Stromal cell of bone marrow (primary cell): ENCODE measurements around the gene ACSS2.

Experiments used
- DNase-seq: peaks from one replicate; pipeline ENCODE4 v3.0.0-alpha.2; 2012; ENCODE audit warnings: low read depth

Gene ACSS2

DNA sequence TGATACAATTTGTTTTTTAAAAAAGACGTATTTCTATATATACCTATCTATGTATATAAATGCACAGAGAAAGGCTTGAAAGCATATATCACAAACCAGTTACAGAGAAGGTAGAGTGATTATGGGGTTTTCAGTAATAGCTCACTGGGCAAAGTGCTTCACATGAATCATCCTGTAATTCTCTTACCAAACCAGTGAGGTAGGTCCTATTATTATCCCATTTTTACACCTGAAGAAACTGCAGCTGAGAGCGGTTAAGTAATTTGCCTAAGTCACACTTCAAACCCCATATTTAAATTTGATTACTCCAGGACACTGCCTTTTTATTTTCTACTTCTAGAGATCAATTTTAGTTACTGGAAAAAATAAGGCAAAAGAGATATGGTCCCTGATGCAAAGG lies 74.8 kb downstream of the ACSS2 start:
- DNase-seq = no peak

DNA sequence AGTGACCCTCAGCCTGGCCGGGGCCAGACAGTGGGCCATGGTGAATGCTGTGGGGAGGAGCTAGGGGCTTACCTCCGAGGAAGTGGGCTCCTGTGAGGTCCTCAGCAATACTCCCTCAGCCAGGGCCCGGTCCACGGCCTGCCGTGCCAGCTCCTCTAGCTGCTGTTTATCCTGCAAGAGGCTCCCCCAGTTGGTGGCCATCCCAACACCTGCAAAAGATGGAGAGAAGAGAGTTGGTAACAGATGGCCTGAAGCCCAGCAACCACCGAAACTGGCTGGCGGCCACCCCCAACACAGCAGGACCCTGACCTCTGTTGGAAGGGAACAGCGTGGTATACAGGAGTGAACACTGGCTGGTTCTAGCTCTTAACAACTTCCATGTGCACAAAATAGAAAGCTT lies 75.2 kb downstream of the ACSS2 start:
- DNase-seq = no peak

DNA sequence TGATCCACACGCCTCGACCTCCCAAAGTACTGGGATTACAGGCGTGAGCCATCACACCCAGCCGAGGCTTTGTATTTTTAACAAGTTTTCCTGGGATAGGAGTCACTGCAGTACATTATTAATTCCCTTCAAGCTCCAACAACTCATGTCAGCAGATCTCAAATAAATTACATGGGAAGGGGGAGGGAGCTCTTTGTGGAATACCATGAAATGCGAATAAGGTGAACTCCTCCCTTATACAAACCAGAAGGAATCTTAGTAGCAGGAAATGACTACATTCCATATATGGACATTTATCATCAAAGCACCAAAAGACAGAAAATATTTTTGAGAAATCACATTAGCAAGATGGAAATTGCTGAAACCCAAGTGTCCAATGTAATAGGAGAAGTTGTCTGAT lies 76.3 kb downstream of the ACSS2 start:
- no peak for DNase-seq

DNA sequence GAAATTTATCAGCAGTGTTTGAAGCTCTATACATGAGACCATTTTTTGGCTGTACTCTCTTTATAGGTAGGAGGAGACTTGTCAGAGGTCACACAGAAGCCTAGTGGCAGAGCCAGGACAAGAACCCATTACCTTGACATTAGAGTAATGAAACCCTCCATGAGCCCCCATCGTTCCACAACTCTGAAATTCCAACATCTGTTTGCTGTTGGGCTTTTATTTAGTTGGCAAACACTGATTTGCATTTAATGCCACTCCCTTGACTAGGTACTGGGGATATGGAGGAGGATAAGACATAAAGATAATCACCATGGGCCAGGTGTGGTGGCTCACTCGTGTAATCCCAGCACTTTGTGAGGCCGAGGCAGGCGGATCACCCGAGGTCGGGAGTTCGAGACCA lies 77.5 kb downstream of the ACSS2 start:
- DNase-seq = no peak

DNA sequence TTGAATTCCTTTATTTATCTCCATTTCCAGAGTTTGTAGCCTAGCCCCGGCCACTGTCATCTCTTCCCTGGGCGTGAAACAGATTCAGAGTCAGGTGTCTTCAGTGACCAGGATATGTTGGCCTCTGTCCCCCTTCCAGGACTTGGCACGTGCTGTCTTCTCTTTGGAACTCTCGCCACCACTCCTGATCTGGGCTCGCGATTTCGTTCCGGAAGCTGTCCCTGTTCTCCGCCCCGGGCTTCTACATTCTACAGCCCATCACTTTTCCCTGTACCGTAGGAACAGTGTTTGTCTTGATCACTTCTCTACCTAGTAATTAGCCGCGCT lies 78.5 kb downstream of the ACSS2 start:
- DNase-seq = no peak

DNA sequence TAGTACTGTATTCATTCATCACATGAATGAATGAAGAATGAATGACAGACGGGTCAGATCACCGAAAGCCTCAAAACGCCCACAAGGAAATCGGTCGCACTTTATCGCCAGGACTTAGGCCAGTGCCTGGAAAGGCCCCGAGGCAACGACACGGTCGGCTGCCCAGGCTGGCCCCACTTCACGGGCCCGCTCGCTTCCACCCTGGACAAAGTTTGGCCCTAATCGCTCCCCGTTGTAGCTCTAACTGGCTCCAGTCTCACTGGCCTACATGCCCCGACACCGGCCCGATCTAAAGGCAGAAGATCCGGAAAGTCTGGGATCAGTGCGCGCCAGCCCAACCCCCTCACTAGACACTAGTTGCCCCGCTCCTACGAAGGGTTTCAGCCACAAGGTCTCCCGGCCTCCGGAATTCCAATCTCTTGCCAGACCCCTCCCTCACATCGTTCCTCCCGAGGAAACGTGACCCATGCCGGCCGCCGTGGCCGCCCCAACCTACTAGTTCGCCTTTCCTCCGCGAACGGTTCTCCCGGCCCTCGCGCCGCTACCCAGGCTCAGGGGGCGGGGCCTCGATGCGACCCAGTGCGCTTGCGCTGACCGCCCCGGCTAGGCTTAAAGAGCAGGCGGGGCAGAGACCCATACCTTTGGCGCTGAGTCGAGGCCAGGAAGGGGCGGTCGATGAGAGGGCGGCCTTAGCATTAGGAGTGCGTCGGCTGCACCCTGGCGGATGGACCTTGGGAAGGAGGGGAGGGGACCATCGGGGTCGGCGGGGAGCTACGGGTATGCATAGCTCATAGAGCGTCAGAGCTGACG lies 79.0 kb downstream of the ACSS2 start, which contains the start of the genes GSS and MYH7B:
TSS of gene GSS (minus strand) at position 576 of the 810 bp plus-strand sequence. CDS start 3,954 bp downstream, outside the sequence.
TSS of gene MYH7B (plus strand) at position 638 of the 810 bp plus-strand sequence. CDS start 22,138 bp downstream, outside the sequence.
- peak; percentile 90 for DNase-seq

DNA sequence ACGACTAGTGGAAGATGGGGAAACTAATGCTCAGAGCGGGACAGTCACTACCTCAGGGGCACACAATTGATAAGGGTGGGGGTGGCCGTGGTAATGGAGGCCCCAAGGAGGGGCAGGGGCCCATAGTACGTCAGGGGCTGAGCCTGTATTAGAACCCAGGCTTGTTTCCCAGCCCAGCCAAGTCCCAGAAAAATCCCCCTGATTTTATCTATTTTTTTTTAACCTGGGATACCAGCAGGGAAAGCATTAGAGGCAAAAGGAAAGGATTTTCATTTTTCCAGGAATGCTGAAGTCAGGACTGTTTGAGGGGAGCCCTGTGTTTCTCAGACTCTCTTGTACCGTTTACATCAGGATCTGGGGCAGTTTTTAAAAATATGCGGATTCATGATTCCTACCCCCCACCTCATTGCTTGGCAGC lies 79.6 kb downstream of the ACSS2 start:
- DNase-seq = no peak

DNA sequence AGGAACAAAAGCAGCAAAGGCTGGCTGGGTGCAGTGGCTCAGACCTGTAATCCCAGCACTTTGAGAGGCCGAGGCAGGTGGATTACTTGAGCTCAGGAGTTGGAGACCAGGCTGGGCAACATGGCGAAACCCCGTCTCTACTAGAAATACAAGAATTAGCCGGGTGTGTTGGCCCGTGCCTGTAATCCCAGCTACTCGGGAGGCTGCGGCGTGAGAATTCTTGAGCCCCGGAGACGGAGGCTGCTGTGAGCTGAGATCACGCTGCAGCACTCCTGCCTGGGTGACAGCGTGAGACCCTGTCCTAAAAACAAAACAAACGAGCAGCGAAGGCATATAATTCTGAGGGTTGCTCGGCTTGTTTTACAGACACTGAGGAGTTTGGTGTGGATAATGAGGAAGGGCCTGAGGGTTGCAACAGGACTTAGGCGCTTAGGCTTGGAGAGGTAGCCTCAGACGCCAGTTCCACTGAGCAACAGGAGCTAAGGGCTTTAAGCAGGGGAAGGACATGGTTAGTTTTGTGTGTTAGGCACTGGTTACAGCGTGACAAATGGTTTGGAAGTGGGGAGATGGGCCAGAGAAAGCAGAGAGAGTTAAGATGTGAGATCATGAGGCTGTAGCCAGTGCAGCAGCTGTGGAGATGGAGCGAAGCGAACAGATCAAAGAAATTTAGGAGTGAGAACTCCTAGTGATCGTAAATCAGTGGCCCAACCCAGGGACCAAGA lies 80.5 kb downstream of the ACSS2 start:
- DNase-seq = no peak

DNA sequence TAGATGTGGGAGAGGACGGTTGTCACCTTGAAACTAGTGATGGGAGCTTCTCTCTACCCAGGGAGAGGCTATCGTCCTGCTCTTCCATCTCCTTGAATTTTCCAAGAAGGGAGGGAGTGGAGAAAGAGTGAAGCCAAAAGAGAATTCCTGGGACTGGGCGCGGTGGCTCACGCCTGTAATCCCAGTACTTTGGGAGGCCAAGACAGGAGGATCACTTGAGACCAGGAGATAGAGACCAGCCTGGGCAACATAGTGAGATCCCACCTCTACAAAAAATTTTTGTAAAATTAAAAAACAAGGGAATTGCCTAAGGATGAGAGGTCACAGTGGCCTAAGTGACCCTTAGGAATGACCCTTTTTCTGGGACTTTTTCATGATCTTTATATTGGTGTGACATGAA lies 88.1 kb downstream of the ACSS2 start:
- DNase-seq = no peak

DNA sequence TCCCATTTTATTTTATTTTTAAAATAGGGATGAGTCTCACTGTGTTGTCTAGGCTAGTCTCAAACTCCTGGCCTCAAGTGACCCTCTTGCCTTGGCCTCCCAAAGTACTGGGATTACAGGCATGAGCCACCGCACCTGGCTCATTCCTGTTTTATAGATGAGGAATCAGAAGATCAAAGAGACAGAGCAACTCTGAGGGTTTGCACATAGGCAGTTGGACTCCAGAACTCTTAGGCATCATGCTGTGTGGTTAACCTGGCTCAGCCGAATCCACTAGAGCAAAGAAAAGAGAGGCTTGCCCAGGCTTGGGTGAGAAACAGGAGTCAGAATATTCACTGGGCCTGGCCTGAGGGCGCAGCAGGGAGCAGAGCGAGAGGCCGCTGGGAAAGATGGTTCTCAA lies 88.6 kb downstream of the ACSS2 start:
- no peak for DNase-seq

DNA sequence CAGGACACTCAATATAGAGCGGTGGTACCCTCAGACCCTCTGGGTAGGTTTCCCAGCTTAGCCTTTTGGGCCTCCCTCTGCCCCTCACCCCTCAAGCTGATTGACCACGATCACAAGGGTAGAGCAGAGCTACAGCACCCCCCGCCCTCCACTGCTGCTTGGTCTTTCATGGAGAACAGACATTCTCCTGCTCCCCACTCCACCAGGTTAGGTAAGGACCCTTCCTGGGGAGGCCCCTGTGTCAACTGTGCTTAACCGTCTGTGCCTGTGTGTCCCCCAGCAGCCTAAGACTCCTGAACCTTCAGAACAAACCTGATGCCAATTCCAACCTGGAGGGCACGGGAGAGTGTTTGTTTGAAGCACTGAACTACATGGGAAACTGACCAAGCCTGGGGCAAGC lies 91.0 kb downstream of the ACSS2 start:
- DNase-seq = no peak

DNA sequence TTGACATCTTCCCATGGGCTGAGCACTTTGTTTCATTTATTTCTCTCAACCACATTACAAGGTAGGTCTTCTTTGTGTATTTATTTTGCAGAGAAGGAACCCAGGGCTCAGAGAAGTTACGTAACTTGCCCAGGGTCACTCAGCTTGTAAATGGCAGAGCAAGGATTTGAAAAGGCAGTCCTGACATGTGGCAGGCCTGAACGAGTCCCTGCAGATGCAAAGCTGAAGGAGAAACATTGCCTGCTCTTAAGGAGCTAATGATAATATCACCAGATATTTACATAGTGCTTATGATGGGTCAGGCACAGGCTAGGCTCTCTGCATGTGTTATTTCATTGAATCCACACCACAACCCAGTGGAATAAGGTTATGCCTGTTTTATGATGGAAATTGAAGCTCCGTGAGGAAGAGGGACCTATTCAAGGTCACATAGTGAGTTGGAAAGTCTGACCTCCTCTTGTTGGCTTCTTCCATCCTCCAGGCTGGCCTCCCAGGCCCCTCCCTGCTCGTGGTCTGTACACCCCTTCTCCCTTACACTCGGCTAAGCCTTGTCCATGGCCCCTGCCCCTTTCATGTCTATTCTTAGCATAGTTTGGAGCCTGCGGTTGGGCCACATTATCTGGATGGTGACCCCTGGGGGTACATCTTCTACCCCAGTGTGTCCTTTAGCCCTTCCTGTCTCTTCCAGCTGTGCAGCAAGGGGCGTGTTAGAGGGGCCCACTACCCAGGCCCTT lies 91.8 kb downstream of the ACSS2 start:
- DNase-seq = no peak

DNA sequence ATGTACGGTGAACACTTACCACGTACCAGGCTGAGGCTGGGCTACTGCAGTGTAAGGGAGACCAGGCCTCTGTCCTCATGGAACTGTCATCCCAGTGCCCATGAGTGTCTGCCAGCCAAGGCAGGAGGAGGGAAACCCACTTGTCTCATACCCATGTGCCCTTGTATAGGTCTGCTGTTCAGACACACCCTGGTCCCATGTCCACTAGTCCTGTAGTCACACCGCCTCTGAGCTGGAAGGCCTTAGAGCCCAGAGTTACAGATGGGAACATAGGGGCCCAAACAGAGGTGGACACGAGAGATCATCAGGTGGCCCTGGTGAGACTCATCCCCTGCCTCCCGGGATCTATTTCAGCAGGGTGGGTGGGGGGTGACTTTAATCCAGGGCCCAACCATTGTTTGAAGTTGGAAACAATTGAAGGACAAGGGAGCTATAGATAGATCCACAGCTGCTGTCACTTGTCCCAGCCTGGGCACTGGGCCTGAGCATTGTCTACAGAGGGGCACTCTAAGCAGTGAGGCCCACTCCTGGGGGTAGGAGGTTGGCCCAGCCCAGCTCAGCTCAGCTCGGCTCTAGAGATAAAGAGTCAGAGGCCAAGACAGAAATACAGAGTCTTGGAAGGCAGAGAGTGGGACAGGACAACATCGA lies 93.9 kb downstream of the ACSS2 start:
- DNase-seq = no peak

DNA sequence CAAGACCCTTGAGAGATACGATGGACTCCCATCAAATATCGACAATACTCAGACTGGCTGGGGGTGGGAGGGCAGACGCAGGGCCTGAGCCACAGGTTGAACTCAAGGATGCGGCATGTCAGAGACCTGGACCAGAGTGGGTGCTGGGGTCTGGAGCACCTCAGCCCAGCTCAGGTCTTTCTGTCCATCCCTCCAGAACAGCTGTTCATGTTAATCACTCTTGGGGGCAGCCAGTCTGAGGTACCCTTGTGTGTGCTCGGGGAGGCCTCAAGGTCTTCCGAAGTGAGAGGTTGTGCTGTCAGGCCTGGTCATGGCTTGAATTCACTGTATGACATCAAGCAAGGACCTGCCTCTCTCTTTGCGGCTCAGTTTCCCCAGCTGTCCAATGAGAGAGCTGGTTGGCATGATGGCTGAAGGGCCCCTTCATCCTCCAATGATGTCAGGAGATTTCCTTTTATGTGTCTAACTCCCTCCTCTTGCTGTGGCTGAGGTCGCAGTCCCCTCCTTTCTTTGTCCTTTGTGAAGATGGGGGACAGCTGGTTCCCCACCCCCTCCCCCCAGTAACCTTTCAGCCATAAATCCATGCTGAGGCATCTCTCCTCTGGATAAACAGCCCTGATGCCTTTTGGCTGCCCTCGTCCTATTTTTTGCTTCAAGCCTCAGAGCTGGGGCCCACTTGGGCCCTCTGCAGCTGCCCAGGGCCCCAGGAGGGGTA lies 94.6 kb downstream of the ACSS2 start:
- DNase-seq = no peak

DNA sequence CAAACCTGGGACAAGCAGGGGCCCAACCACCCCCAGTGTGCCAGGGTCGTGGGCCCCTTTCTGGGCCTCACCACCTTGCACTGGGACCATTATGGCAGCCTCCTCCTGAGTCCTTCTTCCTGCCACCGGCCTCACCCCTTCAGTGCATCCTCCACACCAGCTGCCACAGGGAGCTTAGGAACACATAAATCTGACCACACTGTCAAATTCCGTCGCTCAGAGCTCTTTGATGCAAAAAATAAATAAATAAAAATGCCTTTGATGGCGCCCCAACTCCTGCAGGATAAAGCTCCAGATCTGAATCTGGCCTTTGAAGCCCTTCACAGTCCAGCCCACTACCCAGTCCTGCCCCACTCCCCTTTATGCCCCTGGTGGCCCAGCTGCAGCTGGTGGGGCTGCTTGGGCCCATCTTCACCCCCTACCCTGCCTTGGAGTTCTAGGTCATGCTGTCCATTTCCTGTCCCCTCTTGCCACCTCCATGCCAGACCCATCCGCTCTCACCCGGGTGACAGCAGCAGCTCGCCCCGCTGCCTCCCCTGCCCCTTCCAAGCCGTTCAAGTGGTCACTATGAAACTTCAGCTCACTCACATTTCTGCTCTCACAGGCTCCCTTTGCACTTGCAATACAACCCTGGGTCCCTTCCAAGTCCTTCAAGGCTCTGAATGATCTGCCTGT lies 95.3 kb downstream of the ACSS2 start:
- no peak for DNase-seq

DNA sequence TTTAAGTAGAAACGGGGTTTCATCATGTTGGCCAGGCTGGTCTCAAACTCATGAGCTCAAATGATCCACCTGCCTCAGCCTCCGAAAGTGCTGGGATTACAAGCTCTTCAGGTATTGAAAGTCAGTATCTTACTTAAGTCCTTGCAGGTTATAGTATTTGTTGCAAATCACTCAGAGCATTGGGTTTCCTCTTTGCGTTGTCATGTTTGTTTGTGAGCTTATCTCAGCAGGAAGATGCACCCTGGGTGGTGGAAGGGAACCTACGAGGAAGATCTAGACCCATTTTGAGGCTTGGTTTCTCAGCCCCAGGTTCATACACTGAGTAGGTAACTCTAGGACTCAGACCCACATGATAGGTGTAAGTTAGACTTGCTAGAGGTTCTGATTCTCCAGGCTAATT lies 97.8 kb downstream of the ACSS2 start:
- no peak for DNase-seq

DNA sequence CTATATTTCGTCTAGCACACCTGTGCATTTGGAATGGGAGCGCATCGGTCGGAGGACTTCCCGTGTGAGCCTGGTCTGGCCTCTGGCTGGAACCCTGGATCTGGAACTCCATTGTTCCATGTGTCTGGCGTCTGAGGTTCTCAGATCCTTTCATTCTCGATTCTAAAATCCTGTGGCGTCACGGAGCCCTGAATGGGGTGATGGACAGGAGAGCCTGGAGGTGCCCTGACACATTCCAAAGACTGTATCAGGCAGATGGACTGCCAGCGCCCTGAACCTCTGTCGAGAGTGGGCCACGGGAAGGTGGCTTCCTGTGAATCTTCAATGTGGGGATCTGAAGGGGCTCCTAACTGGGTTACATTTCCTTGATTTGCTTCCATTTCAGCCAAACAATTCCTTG lies 99.9 kb downstream of the ACSS2 start:
- no peak for DNase-seq
